SK-N-SH (cell line): ENCODE measurements around the gene TMEM218. TPM values are rescaled to one million over a fixed set of nuclear protein-coding genes. Genes with fewer than 3 reads are reported as not detected.

Experiments used
- CTCF ChIA-PET: fragments of 300-600, 350-600 bp; formaldehyde crosslinking; extraction: SDS; loops from one replicate; lab custom pipeline; 2021; lab: Yijun Ruan, JAX
- POLR2A ChIA-PET: fragments of 350-600 bp; sonication (Branson Sonifier 250); formaldehyde crosslinking; extraction: SDS; loops from one replicate; lab custom pipeline; 2020; ENCODE audit warnings: antibody characterized with exemption, inconsistent platforms; lab: Yijun Ruan, JAX
- DNase-seq: peaks from one replicate; pipeline ENCODE4 v3.0.0; 2012
- H2AFZ ChIP-seq: fragments of 200-600 bp; sonication (generic); 2 replicates; pipeline ENCODE4 v1.8.1; 2016; ENCODE audit warnings: antibody characterized with exemption, mild to moderate bottlenecking, low read depth
- H3F3A ChIP-seq: fragments of 200-600 bp; sonication (generic); replicated peaks from 2 replicates; pipeline ENCODE3; 2016; ENCODE audit warnings: antibody characterized with exemption, mild to moderate bottlenecking; ENCODE audit not compliant: insufficient read depth
- H3K27ac ChIP-seq, 2 experiments: fragments of 200-500 bp in 1 of 2; fragments of 200-600 bp in 1 of 2; sonication (Bioruptor generic) in 1 of 2; sonication (generic), shearing (Covaris generic) in 1 of 2; 2 replicates each; pipeline versions ENCODE4 v1.5.1 to v1.6.1; 2014 to 2016; ENCODE audit warnings: low read depth in 2 of 2, inconsistent platforms in 1 of 2, low read length in 1 of 2, mild to moderate bottlenecking in 1 of 2, mixed read lengths in 1 of 2
- H3K27me3 ChIP-seq: fragments of 200-600 bp; sonication (generic), shearing (Covaris generic); 2 replicates; pipeline ENCODE4 v1.6.1; 2016; ENCODE audit warnings: mixed run types; ENCODE audit not compliant: insufficient read depth
- H3K36me3 ChIP-seq, 2 experiments: fragments of 200-500 bp in 1 of 2; fragments of 200-600 bp in 1 of 2; sonication (Bioruptor generic) in 1 of 2; sonication (generic) in 1 of 2; replicated peaks in 1 of 2; 2 replicates each; pipeline versions ENCODE3 to v1.5.1; 2014 to 2016; ENCODE audit warnings: low read length in 1 of 2, mild to moderate bottlenecking in 1 of 2; ENCODE audit not compliant: insufficient read depth in 2 of 2, control insufficient read depth in 1 of 2
- H3K4me1 ChIP-seq, 2 experiments: fragments of 200-500 bp in 1 of 2; fragments of 200-600 bp in 1 of 2; sonication (Bioruptor generic) in 1 of 2; sonication (generic), shearing (Covaris generic) in 1 of 2; 2 replicates each; pipeline versions ENCODE4 v1.5.1 to v1.6.1; 2014 to 2016; ENCODE audit warnings: low read depth in 1 of 2, low read length in 1 of 2, mixed run types in 1 of 2; ENCODE audit not compliant: insufficient read depth in 2 of 2, control insufficient read depth in 1 of 2
- H3K4me2 ChIP-seq: fragments of 200-600 bp; sonication (generic), shearing (Covaris generic); 2 replicates; pipeline ENCODE4 v1.6.1; 2017; ENCODE audit warnings: mixed run types
- H3K4me3 ChIP-seq, 2 experiments: fragments of 200-500 bp in 1 of 2; fragments of 200-600 bp in 1 of 2; sonication (Bioruptor generic) in 1 of 2; sonication (generic), shearing (Covaris generic) in 1 of 2; 2 replicates each; pipeline versions ENCODE4 v1.5.1 to v1.8.1; 2014 to 2016; ENCODE audit warnings: low read depth in 2 of 2, inconsistent platforms in 1 of 2, low read length in 1 of 2, mild to moderate bottlenecking in 1 of 2, mixed read lengths in 1 of 2, moderate library complexity in 1 of 2
- H3K79me2 ChIP-seq: fragments of 200-600 bp; sonication (generic); 2 replicates; pipeline ENCODE4 v1.8.1; 2017; ENCODE audit warnings: mild to moderate bottlenecking; ENCODE audit not compliant: insufficient read depth
- H3K9ac ChIP-seq: fragments of 200-600 bp; sonication (generic); 2 replicates; pipeline ENCODE4 v1.6.1; 2017; ENCODE audit warnings: mixed run types
- H3K9me2 ChIP-seq: fragments of 200-600 bp; sonication (generic); 2 replicates; pipeline ENCODE4 v1.6.1; 2017; ENCODE audit warnings: mixed run types
- H3K9me3 ChIP-seq: fragments of 200-600 bp; sonication (generic); 2 replicates; pipeline ENCODE4 v1.6.1; 2017; ENCODE audit warnings: mixed run types, mild to moderate bottlenecking, moderate library complexity
- H4K20me1 ChIP-seq: fragments of 200-600 bp; sonication (generic); 2 replicates; pipeline ENCODE4 v1.6.1; 2017; ENCODE audit warnings: mild to moderate bottlenecking, mixed run types; ENCODE audit not compliant: insufficient read depth
- CHD2 ChIP-seq: fragments of 150-350 bp; IDR thresholded peaks from 2 replicates; pipeline ENCODE4 v1.6.1; 2018; ENCODE audit warnings: low read length; ENCODE audit not compliant: partially characterized antibody
- CTCF ChIP-seq: fragments of 200-600 bp; sonication (generic); IDR thresholded peaks from 2 replicates; pipeline ENCODE4 v1.6.1; 2017; ENCODE audit warnings: antibody characterized with exemption, mild to moderate bottlenecking, moderate library complexity
- EP300 ChIP-seq, 2 experiments: IDR thresholded peaks; 2 replicates each; pipeline versions ENCODE4 v1.4.0 to v1.6.1; 2012; ENCODE audit warnings: borderline replicate concordance in 1 of 2, low read depth in 1 of 2, low read length in 1 of 2
- EZH2phosphoT487 ChIP-seq: fragments of 200-600 bp; sonication (generic); IDR thresholded peaks from 2 replicates; pipeline ENCODE4 v1.6.1; 2017; ENCODE audit warnings: low read depth, mixed run types, mild to moderate bottlenecking, antibody characterized with exemption, moderate library complexity, borderline replicate concordance
- FOXM1 ChIP-seq: IDR thresholded peaks from 2 replicates; pipeline ENCODE4 v1.4.0; 2012; ENCODE audit warnings: low read depth, mild to moderate bottlenecking
- GATA2 ChIP-seq: sonication (generic); formaldehyde crosslinking; IDR thresholded peaks from 2 replicates; pipeline ENCODE4 v1.5.0; 2020; ENCODE audit warnings: mild to moderate bottlenecking, missing genetic modification reagents
- JUND ChIP-seq: IDR thresholded peaks from 2 replicates; pipeline ENCODE4 v1.4.0; 2012
- NRF1 ChIP-seq: IDR thresholded peaks from 2 replicates; pipeline ENCODE4 v1.6.1; 2012; ENCODE audit warnings: low read depth, mild to moderate bottlenecking, low read length
- RCOR1 ChIP-seq: fragments of 150-350 bp; IDR thresholded peaks from 2 replicates; pipeline ENCODE4 v1.6.1; 2017; ENCODE audit warnings: antibody characterized with exemption, low read length
- RFX5 ChIP-seq: IDR thresholded peaks from 2 replicates; pipeline ENCODE4 v1.6.1; 2012; ENCODE audit warnings: mild to moderate bottlenecking, improper control_type of control experiment, low read length
- TAF1 ChIP-seq: IDR thresholded peaks from 2 replicates; pipeline ENCODE4 v1.6.1; 2012; ENCODE audit warnings: low read depth, mild to moderate bottlenecking, low read length, moderate library complexity, borderline replicate concordance
- TCF12 ChIP-seq: IDR thresholded peaks from 2 replicates; pipeline ENCODE4 v1.4.0; 2012
- USF2 ChIP-seq: fragments of 150-350 bp; IDR thresholded peaks from 2 replicates; pipeline ENCODE4 v1.6.1; 2017; ENCODE audit warnings: antibody characterized with exemption, low read length, low read depth, borderline replicate concordance
- YY1 ChIP-seq: IDR thresholded peaks from 2 replicates; pipeline ENCODE4 v1.4.0; 2012; ENCODE audit warnings: low read depth, mild to moderate bottlenecking
- WGBS: methylation state at CpG from one replicate; pipeline ENCODE4 v1.1.6; 2017; ENCODE audit warnings: low lambda C conversion rate; 5-methylcytosine and 5-hydroxymethylcytosine counted together
- polyA plus RNA-seq, 3 experiments: library from polyadenylated mRNA; depleted of rRNA; stranded (reverse); fragments of >200 nt; gene quantifications; 2 replicates each; pipeline ENCODE4 v1.2.3, GENCODE V29; 2012
- TF ChIP-seq, protein P1 (sequence below): IDR thresholded peaks from 2 replicates; pipeline ENCODE4; 2012

TMEM218 gene
- polyA plus RNA-seq, 1 of the 3 experiments (the other 2 are of a cell fraction), result 36.2 TPM

DNA sequence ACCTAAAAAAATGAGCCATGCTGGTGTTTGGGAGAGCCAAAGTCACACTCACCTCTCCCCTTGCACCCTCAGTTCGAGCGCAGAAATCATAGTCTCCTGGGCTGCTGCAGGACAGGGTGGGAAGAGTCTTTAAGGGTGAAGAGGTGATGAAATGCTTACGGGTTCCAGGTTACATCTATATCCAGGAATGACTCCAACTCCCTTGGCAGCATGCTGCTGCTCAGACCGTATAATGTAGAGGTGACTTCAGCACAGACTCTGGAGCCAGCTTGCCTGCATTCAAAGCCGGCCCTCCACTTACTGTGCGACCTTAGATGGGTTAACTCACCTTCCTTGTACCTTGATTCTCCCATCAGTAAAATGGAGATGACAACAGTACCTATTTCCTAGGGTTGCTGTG lies 35.9 kb upstream of the TMEM218 start:
- H3K9me3 ChIP-seq, result no peaks in the 10 kb centered on the region
- no peak overlapping the region for H3K4me2 ChIP-seq
- no peak overlapping the region for H2AFZ ChIP-seq
- H3K4me1 ChIP-seq, result no peaks in the 10 kb centered on the region
- H3K79me2 ChIP-seq, result no peaks in the 10 kb centered on the region
- H3K9ac ChIP-seq, result no peak overlapping the region
- H3K27me3 ChIP-seq, result 0 out of 2 replicates have a peak, but pooled peaks cover 11% of the 10 kb centered on the region
- CTCF ChIA-PET, result interaction anchor here (0.7 kb wide), 1 partner anchor 244 kb away, joined by 3 read pairs; no protein-coding TSS in a partner anchor
- DNase-seq, result no peak
- no peak for TF ChIP-seq NRF1
- no peak for TF ChIP-seq EP300 (IDR thresholded peaks at IDR 0.05; ENCODE audit: borderline replicate concordance in 1 of 2, low read depth in 1 of 2, low read length in 1 of 2)
- no peak for TF ChIP-seq GATA2 (CRISPR knock-in tag)
- TF ChIP-seq CTCF, result no peak
- TF ChIP-seq, protein P1, sequence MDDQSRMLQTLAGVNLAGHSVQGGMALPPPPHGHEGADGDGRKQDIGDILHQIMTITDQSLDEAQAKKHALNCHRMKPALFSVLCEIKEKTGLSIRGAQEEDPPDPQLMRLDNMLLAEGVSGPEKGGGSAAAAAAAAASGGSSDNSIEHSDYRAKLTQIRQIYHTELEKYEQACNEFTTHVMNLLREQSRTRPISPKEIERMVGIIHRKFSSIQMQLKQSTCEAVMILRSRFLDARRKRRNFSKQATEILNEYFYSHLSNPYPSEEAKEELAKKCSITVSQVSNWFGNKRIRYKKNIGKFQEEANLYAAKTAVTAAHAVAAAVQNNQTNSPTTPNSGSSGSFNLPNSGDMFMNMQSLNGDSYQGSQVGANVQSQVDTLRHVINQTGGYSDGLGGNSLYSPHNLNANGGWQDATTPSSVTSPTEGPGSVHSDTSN, result no peak
- no peak for TF ChIP-seq USF2
- no peak for TF ChIP-seq TAF1
- TF ChIP-seq RCOR1, result no peak
- no peak for TF ChIP-seq CHD2
- TF ChIP-seq, all 33 proteins: peak for 0
- POLR2A ChIA-PET, result no interaction called here
- no peak overlapping the region for H3K4me3 ChIP-seq
- WGBS, result 93% methylated on average over 3 of the region's 6 CpGs
- H3K36me3 ChIP-seq, result no peaks in the 10 kb centered on the region
- H4K20me1 ChIP-seq, result no peaks in the 10 kb centered on the region
- no peaks in the 10 kb centered on the region for H3K9me2 ChIP-seq
- no peak overlapping the region for H3K27ac ChIP-seq
- no peaks in the 10 kb centered on the region for H3F3A ChIP-seq

DNA sequence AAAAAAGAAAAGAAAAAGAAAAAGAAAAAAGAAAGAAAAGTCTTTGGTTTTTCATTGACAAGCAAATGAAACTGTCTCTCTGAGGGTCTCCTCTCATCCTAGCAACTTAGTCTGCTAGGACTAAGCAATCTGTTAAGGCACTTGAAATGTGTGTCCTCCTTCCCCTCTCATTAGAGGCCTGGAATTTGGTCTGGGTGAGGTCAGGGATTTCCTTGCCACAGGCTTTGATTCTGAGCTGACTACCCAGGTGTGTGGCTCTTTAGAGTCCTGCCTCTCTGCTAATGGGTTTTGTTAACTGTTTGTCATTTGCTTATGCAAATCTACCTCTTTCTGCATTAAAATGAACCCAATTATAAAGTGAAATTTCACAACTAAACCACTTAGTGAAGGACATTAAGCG lies 34.8 kb upstream of the TMEM218 start:
- Histone ChIP-seq H3K4me3 (no peak overlapping the region), H4K20me1 (no peaks in the 10 kb centered on the region), H3K9me3 (no peaks in the 10 kb centered on the region), H3K79me2 (no peaks in the 10 kb centered on the region), H3K36me3 (no peaks in the 10 kb centered on the region), H3K9ac (no peak overlapping the region), H3K27me3 (0 out of 2 replicates have a peak, but pooled peaks cover under 1% of the 10 kb centered on the region), H3F3A (no peaks in the 10 kb centered on the region), H3K27ac (no peak overlapping the region), H3K4me1 (peaks cover 0 to 2% of the 10 kb centered on the region in 2 experiments; a peak in 1 of 4 replicates), H3K9me2 (no peaks in the 10 kb centered on the region), H2AFZ (no peak overlapping the region), H3K4me2 (no peak overlapping the region)
- POLR2A ChIA-PET, result no interaction called here
- no peak for DNase-seq
- TF ChIP-seq TCF12 (no peak), CHD2 (no peak), EP300 (IDR thresholded peaks at IDR 0.05; ENCODE audit: borderline replicate concordance in 1 of 2, low read depth in 1 of 2, low read length in 1 of 2) (no peak), RFX5 (no peak), EZH2phosphoT487 (no peak), JUND (no peak), RCOR1 (no peak), YY1 (no peak), FOXM1 (no peak), USF2 (no peak)
- 60% methylated on average over 1 of the region's 1 CpG for WGBS
- CTCF ChIA-PET, result interaction anchor here (0.6 to 0.9 kb wide), 2 partner anchors 64 to 258 kb away, joined by 3 read pairs; no protein-coding TSS in a partner anchor
